ENCODE data around the gene MT1F. TPM values are rescaled to one million over a fixed set of nuclear protein-coding genes. Genes with fewer than 3 reads are reported as not detected.
A peak's percentile ranks its signal among the peaks of the same experiment; 100 is the strongest.
"Not testable (repeated sequence)": the region's sequence is repeated elsewhere in the genome, so short reads cannot be mapped to it uniquely, and the experiment has no call there.

The MT1F gene
- not detected in 2 replicates for total RNA-seq (2014; rRNA removed)
- 0.18 TPM for polyA plus RNA-seq (2012)

GRCh38 chr16:56657555-56658326, at the start of gene MT1F:
Gene MT1F, plus strand, starts transcription at chr16:56657959. Its CDS starts 100 bp downstream, at chr16:56658059.
- no peak for DNase-seq (ENCODE audit: low read depth)

GRCh38 chr16:56608043-56608875, 49.5 kb upstream of the MT1F start, which contains the start of gene MT2A:
Gene MT2A, plus strand, starts transcription at chr16:56608584. Its CDS starts 72 bp downstream, at chr16:56608656.
- peak; percentile 98 for DNase-seq (ENCODE audit: low read depth)

GRCh38 chr16:56608876-56609462, 48.8 kb upstream of the MT1F start:
- peak; percentile 46 for DNase-seq (ENCODE audit: low read depth)

- peak; percentile 90 for DNase-seq (ENCODE audit: low read depth)
Observed at GRCh38 chr16:56609463-56609921, 48.3 kb upstream of the MT1F start.

GRCh38 chr16:56610017-56610608, 47.6 kb upstream of the MT1F start:
- peak; percentile 94 for DNase-seq (ENCODE audit: low read depth)

- DNase-seq (ENCODE audit: low read depth): no peak
Observed at GRCh38 chr16:56610609-56611111, 47.1 kb upstream of the MT1F start.

GRCh38 chr16:56611281-56611833, 46.4 kb upstream of the MT1F start:
- peak; percentile 84 for DNase-seq (ENCODE audit: low read depth)

- DNase-seq (ENCODE audit: low read depth): no peak
Observed at GRCh38 chr16:56613706-56614105, 44.1 kb upstream of the MT1F start.

- DNase-seq (ENCODE audit: low read depth): peak; percentile 73
Observed at GRCh38 chr16:56614549-56614991, 43.2 kb upstream of the MT1F start.

GRCh38 chr16:56615353-56615752, 42.4 kb upstream of the MT1F start:
- DNase-seq (ENCODE audit: low read depth): peak; percentile 65

- no peak for DNase-seq (ENCODE audit: low read depth)
Observed at GRCh38 chr16:56616608-56617211, 41.0 kb upstream of the MT1F start.

GRCh38 chr16:56617212-56618085, 40.3 kb upstream of the MT1F start:
- DNase-seq (ENCODE audit: low read depth): peak; percentile 80

GRCh38 chr16:56618138-56618537, 39.6 kb upstream of the MT1F start:
- no peak for DNase-seq (ENCODE audit: low read depth)

- DNase-seq (ENCODE audit: low read depth): peak; percentile 27
Observed at GRCh38 chr16:56620339-56620897, 37.3 kb upstream of the MT1F start.

GRCh38 chr16:56621665-56622445, 35.9 kb upstream of the MT1F start:
- DNase-seq (ENCODE audit: low read depth): not testable (repeated sequence)

- not testable (repeated sequence) for DNase-seq (ENCODE audit: low read depth)
Observed at GRCh38 chr16:56623184-56623583, 34.6 kb upstream of the MT1F start.

GRCh38 chr16:56623637-56624036, 34.1 kb upstream of the MT1F start:
- no peak for DNase-seq (ENCODE audit: low read depth)

Data from LHCN-M2 (cell line).